Cardiac septum (tissue), 1 donor: Measurements from ENCODE around the gene KCNMB3. TPM values are rescaled to one million over a fixed set of nuclear protein-coding genes. Genes with fewer than 3 reads are reported as not detected.
"Not testable (repeated sequence)": the region's sequence is repeated elsewhere in the genome, so short reads cannot be mapped to it uniquely, and the experiment has no call there.

Source experiments
- DNase-seq: peaks from one replicate; pipeline ENCODE4 v3.0.0-alpha.2; 2020; ENCODE audit warnings: low spot score
- intact Hi-C: fragments of 100-400 bp; cut with DNase I; formaldehyde crosslinking; loops from one replicate; pipeline ENCODE4 v1.14.0; 2022
- total RNA-seq: library from RNA; stranded (reverse); fragmentation: NEBNext Ultra II Directional; extraction: Animal tissue kit (Norgen Biotek cat#: 25700); gene quantifications from one replicate; pipeline ENCODE4 v1.2.1, GENCODE V29; 2021
- donor health status: DM: no; HTN: no; CAD: no.

KCNMB3 gene
- total RNA-seq, 1 donor from 2014 or later = 1.9 TPM

DNA sequence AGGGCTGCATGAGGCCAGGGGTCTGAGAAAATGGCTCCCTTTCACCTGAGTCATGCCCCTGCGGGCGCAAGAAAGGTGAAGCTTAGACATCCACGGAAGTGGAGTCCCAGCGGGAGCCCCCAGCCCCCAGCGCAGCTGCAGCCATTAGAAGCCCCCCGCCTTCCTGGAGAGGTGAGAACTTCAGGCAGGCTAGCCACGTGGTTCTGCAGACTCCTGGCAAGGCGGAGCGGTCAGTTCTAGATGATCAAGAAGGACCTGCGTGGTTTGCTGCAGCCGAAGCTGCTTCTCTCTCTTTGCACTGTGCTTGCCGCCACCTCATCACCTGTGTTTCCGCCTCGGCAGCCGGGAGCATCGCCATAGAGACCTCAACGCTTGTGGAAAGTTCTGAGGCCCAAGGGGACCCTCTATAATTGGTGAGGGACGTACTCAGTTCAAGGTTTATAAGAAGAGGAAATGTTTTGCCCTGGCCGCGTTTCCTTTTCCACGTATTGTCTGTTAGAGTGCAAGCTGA is 15.8 kb upstream of the KCNMB3 start:
- DNase-seq = no peak
- intact Hi-C loops = no loop called here

DNA sequence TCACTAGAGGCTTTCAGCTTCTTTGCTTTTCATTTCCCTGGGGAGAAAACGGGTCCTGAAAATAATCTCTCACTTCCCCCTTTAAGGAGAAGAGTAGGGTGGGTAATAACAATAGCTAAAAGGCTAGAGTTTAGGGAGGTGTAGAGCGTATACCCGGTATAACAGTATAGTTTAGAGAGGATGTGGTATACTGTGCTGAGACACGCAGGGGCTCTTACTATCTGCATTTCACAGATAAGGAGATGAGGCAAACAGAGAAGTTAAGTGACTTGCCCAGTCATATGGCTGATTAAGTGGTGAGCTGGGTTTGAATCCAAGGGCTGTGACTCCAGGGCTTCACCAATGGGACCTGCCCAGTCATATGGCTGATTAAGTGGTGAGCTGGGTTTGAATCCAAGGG is 15.0 kb upstream of the KCNMB3 start:
- intact Hi-C loops = no loop called here
- DNase-seq = no peak

DNA sequence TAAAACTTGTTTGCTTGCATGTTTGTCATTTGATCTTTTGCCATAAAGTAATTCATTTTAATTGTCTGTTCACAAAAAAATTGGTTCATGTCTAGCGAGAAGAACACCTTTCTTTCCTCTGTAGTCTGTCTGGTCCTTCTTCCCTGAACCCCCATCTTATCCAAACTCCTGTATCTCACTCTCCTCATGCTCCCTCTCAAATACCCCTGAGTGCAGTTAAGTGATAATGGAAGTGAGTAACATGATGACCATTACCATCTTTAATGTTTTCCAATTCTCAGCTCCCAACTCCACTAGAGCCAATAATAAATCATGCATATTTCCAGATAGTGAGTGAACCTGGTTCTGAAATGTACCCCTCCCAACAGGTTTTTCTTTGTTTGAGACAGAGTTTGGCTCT is 14.2 kb upstream of the KCNMB3 start:
- intact Hi-C loops = no loop called here
- DNase-seq = no peak

DNA sequence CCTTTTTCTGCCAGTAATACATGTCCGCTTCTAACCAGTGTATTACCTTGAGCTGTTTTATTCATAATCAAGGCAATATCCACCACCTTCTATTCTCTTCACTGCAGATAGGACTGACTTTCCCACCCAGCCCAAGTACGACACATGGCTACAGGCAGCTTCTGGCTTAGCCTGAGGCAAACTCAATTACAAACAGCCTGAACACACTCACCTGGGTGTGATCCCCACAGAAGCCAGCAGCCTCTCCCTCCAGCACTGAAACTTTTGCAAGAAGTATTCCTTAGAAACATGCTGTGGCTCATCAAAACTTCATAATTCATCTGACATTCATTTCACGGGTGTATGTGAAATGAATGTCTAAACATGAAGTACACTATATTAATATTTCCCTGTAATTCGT is 13.5 kb upstream of the KCNMB3 start:
- no peak for DNase-seq
- intact Hi-C loops = no loop called here

DNA sequence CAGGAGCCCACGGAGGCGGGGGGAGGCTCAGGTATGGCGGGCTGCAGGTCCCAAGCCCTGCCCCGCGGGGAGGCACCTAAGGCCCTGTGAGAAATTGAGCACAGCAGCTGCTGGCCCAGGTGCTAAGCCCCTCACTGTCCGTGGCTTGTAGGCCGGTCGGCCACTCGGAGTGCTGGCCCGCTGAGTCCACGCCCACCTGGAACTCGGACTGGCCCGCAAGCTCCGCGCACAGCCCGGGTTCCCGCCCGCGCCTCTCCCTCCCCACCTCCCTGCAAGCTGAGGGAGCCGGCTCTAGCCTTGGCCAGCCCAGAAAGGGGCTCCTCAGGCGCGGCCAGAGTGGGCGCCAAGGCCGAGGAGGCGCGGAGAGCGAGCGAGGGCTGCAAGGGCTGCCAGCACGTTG is 12.2 kb upstream of the KCNMB3 start:
- intact Hi-C loops = no loop called here
- no peak for DNase-seq

DNA sequence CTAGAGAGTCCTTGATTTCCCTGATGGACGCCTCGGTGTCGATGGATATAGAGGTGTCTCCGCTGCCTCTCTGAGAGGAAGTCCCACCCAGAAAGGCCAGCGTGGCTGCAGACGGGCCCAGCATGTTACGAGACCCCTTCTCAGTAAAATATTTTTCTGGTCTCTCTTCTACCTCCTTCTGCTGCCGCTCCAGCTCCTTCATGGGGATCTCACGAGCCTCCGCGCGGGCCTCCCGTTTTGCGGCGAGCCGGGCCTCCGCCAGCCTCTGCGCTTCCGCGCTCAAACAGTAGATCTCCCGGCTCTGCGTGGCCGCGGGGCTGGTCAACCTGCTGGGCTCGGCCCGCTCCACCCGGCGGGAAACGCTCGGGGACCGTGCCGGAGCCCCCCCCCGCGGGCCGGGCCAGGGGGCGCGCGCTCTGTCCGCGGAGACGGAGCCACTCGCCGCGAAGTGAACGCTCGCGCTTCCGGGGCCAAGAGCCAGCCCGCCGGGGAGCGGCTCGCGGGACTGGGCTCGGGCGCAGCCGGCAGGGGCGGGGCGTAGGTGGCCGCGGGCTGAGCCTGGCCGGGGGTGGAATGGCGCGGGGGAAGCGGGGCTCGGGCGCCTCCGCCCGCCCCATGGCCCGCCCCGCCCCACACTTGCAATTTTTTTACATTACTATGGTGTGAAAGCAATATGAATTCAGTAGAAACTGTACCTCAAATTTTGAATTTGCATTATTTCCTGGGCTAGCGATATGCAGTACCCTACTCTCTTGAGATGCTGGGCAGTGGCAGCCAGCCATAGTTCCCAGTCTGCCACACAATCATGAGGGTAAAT is 10.2 kb upstream of the KCNMB3 start:
- intact Hi-C loops = loop anchor here (2.0 kb wide), 1 partner anchor 112 kb away; the partner anchor contains the start of gene PIK3CA
- peak; percentile 89 for DNase-seq

DNA sequence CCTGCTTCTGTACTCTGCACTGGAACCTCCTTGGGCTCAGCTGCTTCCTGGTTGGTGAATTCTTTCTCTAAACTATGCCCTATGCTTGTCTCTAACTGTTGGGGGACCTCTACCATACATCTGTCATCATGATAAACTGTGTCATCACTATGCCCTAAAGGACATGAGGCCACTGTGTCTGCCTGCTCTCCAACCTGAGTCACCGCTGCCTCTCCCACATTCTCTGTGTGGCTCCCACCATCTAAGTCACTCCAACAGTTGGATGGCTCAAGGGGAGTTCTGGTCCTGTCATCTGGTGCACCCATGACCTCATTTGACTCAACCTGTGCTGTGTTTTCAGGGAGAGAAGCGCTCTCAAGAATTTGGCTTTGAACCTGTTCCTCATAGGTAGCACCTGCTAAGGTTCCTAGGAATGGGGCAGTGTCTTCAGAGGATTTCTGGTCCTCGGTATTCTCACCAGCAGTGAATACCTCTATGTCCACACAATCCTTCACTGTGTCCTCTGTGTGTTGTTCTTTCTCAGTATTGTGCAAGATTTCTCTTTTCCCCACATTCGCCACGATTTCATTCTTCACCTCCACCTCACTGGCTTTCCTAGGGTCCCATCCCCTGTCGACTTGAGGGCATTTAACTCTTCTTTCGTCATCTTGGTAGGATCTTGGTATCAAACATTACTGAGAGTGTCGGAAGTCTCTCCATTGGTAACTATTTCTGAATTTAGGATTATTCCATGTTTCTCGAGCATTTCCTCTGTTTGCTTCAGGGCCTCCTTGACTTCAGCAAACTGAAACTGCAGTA is 9.2 kb upstream of the KCNMB3 start:
- not testable (repeated sequence) for DNase-seq
- intact Hi-C loops = loop anchor here (2.0 kb wide), 1 partner anchor 111 kb away; the partner anchor contains the start of gene PIK3CA

DNA sequence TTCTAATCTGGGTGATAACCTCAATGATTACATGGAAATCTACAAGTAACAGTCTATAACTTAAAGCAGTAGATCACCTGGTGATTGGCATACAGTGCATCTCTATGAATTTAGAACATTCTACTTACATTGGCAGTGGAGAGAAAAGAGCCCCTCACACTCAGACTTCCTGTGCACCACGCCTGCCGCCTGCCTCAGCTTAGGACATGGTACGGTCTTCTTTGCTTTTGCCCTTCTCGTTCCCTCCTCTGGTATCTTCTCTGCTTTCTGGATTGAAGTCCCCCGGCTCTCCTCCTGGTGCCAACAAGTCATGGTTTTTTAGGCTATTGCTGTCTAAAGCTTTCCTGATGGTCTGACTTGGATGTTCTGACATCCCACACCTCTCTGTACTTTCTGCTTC is 7.9 kb upstream of the KCNMB3 start:
- no peak for DNase-seq

DNA sequence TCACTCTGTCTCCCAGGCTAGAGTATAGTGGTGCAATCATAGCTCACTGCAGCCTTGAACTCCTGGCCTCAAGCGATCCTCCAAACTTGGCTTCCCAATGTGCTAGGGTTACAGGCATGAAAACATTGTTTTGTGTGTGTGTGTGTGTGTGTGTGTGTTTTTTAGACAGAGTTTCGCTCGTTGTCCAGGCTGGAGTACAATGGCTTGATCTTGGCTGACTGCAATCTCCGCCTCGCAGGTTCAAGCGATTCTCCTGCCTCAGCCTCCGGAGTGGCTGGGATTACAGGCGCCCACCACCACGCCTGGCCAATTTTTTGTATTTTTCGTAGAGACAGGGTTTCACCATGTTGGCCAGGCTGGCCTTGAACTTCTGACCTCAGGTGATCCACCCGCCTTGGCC is 6.8 kb upstream of the KCNMB3 start:
- intact Hi-C loops, DNase-seq: not testable (repeated sequence)

More for the DNA sequence above, 7.9 kb upstream of the KCNMB3 start:
- intact Hi-C loops = no loop called here

DNA sequence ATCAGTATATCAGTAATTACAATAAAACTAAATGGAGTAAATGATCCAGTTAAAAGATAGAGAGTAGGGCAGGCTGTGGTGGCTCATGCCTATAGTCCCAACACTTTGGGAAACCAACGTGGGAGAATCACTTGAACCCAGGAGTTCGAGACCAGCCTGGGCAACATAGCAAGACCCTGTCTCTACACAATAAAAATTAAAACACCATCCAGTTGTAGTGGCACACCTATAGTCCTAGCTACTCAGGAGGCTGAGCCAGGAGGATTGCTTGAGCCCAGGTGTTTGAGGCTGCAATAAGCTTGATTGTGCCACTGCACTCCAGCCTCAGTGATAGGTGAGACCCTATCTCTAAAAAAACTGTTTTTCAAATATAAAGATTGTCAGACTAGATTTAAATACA is 5.9 kb upstream of the KCNMB3 start:
- intact Hi-C loops = no loop called here
- DNase-seq = no peak

DNA sequence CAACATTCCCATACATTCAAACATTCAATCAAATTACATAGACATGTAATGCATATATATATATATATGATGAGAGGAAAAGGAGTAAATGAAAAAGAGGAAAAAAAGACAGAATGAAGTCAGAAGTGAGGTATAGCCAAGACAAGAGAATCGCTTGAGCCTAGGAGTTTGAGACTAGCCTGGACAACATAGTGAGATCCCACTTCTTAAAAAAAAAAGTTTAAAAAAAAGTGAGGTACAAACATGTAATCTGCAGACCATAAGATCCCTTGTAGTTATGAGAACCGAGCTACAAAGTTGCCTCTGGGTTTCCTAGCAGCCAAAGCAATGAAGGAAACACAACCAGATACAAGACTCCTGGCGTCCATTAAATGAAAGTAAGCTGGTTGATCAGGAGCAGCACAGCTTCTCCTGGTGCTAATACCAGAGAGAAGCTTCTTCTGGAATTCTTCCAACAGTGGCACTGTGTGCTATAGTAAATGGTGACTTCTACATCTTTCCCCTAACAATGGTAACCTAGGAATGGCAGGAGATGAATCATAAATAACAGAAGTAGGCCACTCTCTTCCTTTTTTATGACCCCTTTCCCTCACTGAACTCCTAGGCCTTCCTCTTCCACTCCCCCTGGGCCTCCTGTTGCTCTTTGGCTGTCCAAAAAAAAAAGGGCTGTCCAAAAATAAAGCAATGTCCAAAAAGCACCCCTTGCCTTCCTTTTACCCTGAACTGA is 3.5 kb downstream of the KCNMB3 start:
- DNase-seq = no peak
- intact Hi-C loops = no loop called here

DNA sequence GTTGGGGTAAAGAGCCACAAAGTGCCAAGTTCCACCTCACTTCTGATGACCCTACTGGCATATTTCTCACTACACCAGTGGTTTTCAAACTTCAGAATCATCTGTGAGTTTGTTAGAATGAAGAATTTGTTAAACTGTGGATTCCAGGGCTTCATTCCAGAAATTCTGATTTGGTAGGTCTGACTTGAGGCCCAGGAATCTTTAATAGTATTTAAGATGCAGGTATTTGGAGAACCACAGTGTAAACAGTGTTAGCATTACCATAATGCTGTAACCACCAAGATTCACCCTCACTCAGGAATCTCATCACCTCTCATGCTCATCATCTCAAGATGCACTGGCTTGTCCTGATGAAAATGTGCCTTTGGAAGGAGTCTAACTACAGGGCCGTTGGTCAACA is 6.0 kb downstream of the KCNMB3 start:
- DNase-seq = no peak
- intact Hi-C loops = no loop called here

DNA sequence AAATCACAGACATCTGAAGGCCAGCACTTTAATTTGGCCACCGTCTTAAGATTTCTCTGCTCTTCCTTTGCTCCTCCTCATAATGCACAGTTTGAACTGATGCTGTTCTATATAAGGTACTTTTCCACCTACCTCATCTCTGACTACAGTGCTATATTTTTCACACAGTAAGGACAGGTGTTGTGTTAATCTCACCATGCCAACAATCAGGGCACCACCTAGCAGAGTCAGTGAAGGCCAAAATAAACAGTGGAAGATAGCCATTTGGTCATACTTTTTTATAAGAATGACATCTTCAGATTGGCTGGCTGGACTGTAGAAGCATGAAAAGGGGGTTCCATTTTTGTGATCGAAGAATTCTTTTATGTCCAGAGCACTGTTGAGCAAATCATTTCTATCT is 8.1 kb downstream of the KCNMB3 start:
- intact Hi-C loops, DNase-seq: not testable (repeated sequence)

DNA sequence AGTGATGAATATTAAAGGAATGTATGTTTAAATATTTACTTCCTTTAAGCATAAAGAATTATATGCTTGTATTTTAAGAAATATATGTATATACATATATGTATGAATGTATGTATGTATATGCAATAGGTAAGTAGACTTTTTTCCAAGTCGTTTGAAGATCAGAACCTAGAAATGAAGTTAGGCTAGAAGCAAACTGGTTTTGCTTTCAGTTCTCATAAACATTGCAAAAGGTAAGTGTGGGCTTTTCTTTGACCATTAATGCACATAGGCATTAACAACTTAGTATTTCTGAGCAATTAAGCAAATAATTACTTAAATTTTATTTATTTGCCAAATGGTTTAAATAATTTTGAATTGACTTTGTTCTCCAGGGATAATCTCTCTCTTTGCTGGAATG is 10.6 kb downstream of the KCNMB3 start:
- DNase-seq, intact Hi-C loops: not testable (repeated sequence)

DNA sequence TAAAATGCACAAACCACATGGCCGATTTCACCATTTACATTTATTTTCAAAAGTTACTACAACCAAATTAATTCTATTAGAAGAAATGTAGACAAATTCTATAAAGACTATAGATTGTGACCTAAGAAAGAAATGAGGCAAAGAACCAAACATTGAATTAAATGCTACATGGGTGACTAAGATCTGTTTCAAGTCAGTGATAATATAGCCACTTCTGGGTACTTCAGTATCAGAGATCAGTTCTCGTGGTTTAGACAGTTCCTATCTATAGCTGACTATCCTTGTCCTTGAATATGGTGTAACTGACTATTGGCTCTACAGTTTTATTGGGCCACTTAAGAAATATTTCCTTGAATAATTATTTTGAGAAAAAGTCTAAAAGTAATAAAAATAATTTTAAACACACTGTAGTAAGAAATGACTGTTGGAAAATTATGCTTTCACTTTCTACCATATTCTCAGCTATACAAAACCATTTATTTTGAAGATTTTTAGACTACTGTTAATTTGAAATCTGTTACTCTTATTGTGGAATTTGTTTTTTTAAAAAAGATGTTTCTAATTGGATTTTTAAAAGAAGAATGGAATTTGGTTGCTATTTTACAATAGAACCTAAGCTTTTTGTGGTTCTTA is 14.1 kb downstream of the KCNMB3 start:
- intact Hi-C loops = no loop called here
- DNase-seq = no peak

DNA sequence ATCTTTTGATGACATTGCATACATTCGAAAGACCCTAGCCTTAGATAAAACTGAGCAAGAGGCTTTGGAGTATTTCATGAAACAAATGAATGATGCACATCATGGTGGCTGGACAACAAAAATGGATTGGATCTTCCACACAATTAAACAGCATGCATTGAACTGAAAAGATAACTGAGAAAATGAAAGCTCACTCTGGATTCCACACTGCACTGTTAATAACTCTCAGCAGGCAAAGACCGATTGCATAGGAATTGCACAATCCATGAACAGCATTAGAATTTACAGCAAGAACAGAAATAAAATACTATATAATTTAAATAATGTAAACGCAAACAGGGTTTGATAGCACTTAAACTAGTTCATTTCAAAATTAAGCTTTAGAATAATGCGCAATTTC is 16.7 kb downstream of the KCNMB3 start:
- intact Hi-C loops = no loop called here

DNA sequence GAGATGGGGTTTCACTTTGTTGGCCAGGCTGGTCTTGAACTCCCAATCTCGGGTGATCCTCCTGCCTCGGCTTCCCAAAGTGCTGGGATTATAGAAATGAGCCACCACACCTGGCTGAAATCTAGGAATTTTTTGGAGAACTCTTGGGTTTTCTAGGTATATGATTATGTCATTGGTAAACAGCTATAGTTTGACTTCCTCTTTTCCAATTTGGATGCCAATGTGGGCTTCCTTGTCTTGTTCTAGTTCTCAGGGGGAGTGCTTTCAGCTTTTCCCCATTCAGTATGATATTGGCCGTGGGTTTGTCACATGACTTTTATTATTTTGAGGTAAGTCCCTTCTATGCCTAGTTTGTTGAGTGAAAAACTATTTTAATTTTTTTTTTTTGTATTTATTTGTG is 17.9 kb downstream of the KCNMB3 start:
- no peak for DNase-seq
- intact Hi-C loops = no loop called here

More for the DNA sequence above, 16.7 kb downstream of the KCNMB3 start:
- no peak for DNase-seq

DNA sequence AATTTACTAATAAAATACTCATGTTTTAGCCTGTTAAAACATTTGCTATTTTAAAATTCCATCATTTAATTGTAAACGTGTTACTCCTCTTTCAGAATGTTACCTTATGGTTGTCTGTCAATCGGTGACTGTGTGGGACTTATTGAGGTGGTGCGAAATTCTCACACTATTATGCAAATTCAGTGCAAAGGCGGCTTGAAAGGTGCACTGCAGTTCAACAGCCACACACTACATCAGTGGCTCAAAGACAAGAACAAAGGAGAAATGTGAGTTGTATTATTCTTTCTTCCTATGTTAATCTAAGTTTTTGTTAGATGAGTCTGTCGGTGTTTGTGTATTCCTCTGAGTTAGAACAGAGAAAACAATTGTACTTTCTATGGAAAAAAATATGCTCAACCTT is 21.7 kb downstream of the KCNMB3 start:
- intact Hi-C loops = no loop called here
- no peak for DNase-seq

DNA sequence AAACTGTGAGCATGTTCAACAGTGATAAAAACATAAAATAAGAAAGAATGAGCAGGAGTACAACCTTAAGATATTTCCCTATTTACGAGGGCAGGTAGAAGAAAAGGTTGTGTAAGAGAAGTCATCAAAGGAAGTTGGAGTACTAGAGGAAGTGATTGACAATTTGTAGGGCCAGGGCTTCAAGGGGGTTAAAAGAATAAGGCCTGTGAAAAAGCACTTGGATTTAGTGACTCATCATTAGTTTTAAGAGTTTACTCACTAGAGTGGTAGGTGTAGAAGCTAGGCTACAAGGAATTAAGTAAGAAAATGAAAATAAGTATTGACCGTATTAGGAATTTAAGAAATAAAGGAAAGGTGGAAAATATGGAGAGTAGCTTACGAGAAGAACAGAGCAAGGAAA is 23.6 kb downstream of the KCNMB3 start:
- intact Hi-C loops = no loop called here
- no peak for DNase-seq

DNA sequence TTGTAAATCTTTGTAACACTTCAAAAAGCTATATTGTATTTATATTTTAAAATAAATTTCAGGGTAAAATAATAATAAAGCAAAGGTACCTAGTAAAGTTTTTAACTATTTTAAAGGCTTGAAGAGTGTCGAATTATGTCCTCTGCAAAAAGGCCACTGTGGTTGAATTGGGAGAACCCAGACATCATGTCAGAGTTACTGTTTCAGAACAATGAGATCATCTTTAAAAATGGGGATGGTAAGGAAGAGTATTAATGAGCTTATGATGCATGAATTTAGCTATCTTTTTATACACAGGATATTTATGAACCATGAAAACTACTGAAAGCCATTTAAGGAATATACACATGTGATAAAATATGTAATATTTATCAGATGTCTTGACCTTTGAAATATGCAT is 26.3 kb downstream of the KCNMB3 start:
- no peak for DNase-seq
- intact Hi-C loops = no loop called here
